Measurements from ENCODE around the gene SEC24D.

GRCh38 chr4:118867311-118868067 lies 31.6 kb upstream of the SEC24D start:
- TF ChIP-seq CTCF (IDR thresholded peaks at IDR 0.05) (no peak), POLR2A (IDR thresholded peaks at IDR 0.05) (no peak), POLR2AphosphoS5 (IDR thresholded peaks at IDR 0.05) (no peak), EP300 (IDR thresholded peaks at IDR 0.05; ENCODE audit: low read depth) (no peak)

Measured in transverse colon (tissue), 4 donors.